ENCODE measurements around the gene C14orf180.
"Not testable (repeated sequence)": the region's sequence is repeated elsewhere in the genome, so short reads cannot be mapped to it uniquely, and the experiment has no call there.

Gene C14orf180

GRCh38 chr14:104614126-104614812 is 34.7 kb downstream of the C14orf180 start:
- no peaks in the 10 kb centered on the region for H3K9me3 Mint-ChIP-seq
- no peaks in the 10 kb centered on the region for H3K4me1 Mint-ChIP-seq
- no peak for DNase-seq (ENCODE audit: low spot score in 2 of 2)
- no peaks in the 10 kb centered on the region for H3K36me3 Mint-ChIP-seq
- H3K4me3 Mint-ChIP-seq = no peak overlapping the region
- no peak for ATAC-seq
- no peak overlapping the region for H3K27ac Mint-ChIP-seq

GRCh38 chr14:104624939-104625338 is 45.4 kb downstream of the C14orf180 start:
- ATAC-seq (no peak), DNase-seq (ENCODE audit: low spot score in 2 of 2) (no peak)
- H3K27ac Mint-ChIP-seq = no peak overlapping the region
- no peaks in the 10 kb centered on the region for H3K36me3 Mint-ChIP-seq
- peaks cover 12% of the 10 kb centered on the region for H3K9me3 Mint-ChIP-seq
- no peak overlapping the region for H3K4me3 Mint-ChIP-seq
- no peaks in the 10 kb centered on the region for H3K4me1 Mint-ChIP-seq

- H3K27ac Mint-ChIP-seq = no peak overlapping the region
- ATAC-seq = no peak
- no peaks in the 10 kb centered on the region for H3K36me3 Mint-ChIP-seq
- no peak overlapping the region for H3K4me3 Mint-ChIP-seq
- no peaks in the 10 kb centered on the region for H3K4me1 Mint-ChIP-seq
- peaks cover 3% of the 10 kb centered on the region for H3K9me3 Mint-ChIP-seq
- no peak for DNase-seq (ENCODE audit: low spot score in 2 of 2)
Observed at GRCh38 chr14:104632781-104633180, 53.2 kb downstream of the C14orf180 start.

GRCh38 chr14:104633276-104634137 is 53.9 kb downstream of the C14orf180 start:
- no peak for ATAC-seq

GRCh38 chr14:104634138-104634760 is 54.7 kb downstream of the C14orf180 start:
- H3K36me3 Mint-ChIP-seq = no peaks in the 10 kb centered on the region
- peak; percentile 32 for ATAC-seq

More at GRCh38 chr14:104633276-104634137, 53.9 kb downstream of the C14orf180 start:
- Mint-ChIP-seq H3K9me3 (peaks cover 3% of the 10 kb centered on the region), H3K4me1 (no peaks in the 10 kb centered on the region), H3K27ac (no peak overlapping the region), H3K4me3 (no peak overlapping the region), H3K36me3 (no peaks in the 10 kb centered on the region)
- no peak for DNase-seq (ENCODE audit: low spot score in 2 of 2)

GRCh38 chr14:104634886-104635570 is 55.5 kb downstream of the C14orf180 start:
- H3K9me3 Mint-ChIP-seq = no peaks in the 10 kb centered on the region
- H3K27ac Mint-ChIP-seq = no peak overlapping the region

More at GRCh38 chr14:104634138-104634760, 54.7 kb downstream of the C14orf180 start:
- Mint-ChIP-seq H3K27ac (no peak overlapping the region), H3K4me1 (no peaks in the 10 kb centered on the region), H3K9me3 (no peaks in the 10 kb centered on the region), H3K4me3 (no peak overlapping the region)
- DNase-seq (ENCODE audit: low spot score in 2 of 2) = no peak

GRCh38 chr14:104635717-104636116 is 56.2 kb downstream of the C14orf180 start:
- Mint-ChIP-seq H3K9me3 (no peaks in the 10 kb centered on the region), H3K36me3 (no peaks in the 10 kb centered on the region), H3K4me1 (no peaks in the 10 kb centered on the region), H3K27ac (no peak overlapping the region), H3K4me3 (no peak overlapping the region)
- no peak for DNase-seq (ENCODE audit: low spot score in 2 of 2)
- ATAC-seq = no peak

More at GRCh38 chr14:104634886-104635570, 55.5 kb downstream of the C14orf180 start:
- DNase-seq (ENCODE audit: low spot score in 2 of 2) (no peak), ATAC-seq (no peak)
- H3K36me3 Mint-ChIP-seq = no peaks in the 10 kb centered on the region
- no peak overlapping the region for H3K4me3 Mint-ChIP-seq
- H3K4me1 Mint-ChIP-seq = no peaks in the 10 kb centered on the region

GRCh38 chr14:104636131-104636530 is 56.6 kb downstream of the C14orf180 start:
- Mint-ChIP-seq H3K36me3 (no peaks in the 10 kb centered on the region), H3K9me3 (no peaks in the 10 kb centered on the region), H3K4me3 (no peak overlapping the region), H3K27ac (no peak overlapping the region), H3K4me1 (no peaks in the 10 kb centered on the region)
- ATAC-seq (no peak), DNase-seq (ENCODE audit: low spot score in 2 of 2) (no peak)

- ATAC-seq; H3K36me3 Mint-ChIP-seq; H3K9me3 Mint-ChIP-seq; H3K27ac Mint-ChIP-seq; DNase-seq (ENCODE audit: low spot score in 2 of 2); H3K4me1 Mint-ChIP-seq; H3K4me3 Mint-ChIP-seq: not testable (repeated sequence)
Observed at GRCh38 chr14:104636846-104637545, 57.4 kb downstream of the C14orf180 start.

GRCh38 chr14:104637546-104638003 is 58.0 kb downstream of the C14orf180 start:
- Mint-ChIP-seq H3K36me3 (no peaks in the 10 kb centered on the region), H3K4me3 (no peak overlapping the region), H3K4me1 (no peaks in the 10 kb centered on the region), H3K9me3 (no peaks in the 10 kb centered on the region), H3K27ac (no peak overlapping the region)
- ATAC-seq (no peak), DNase-seq (ENCODE audit: low spot score in 2 of 2) (no peak)

GRCh38 chr14:104638190-104638589 is 58.6 kb downstream of the C14orf180 start:
- ATAC-seq (no peak), DNase-seq (ENCODE audit: low spot score in 2 of 2) (no peak)
- no peak overlapping the region for H3K4me3 Mint-ChIP-seq
- H3K27ac Mint-ChIP-seq = no peak overlapping the region
- no peaks in the 10 kb centered on the region for H3K36me3 Mint-ChIP-seq
- no peaks in the 10 kb centered on the region for H3K4me1 Mint-ChIP-seq
- no peaks in the 10 kb centered on the region for H3K9me3 Mint-ChIP-seq

- ATAC-seq (no peak), DNase-seq (ENCODE audit: low spot score in 2 of 2) (no peak)
- no peak overlapping the region for H3K4me3 Mint-ChIP-seq
Observed at GRCh38 chr14:104638927-104639450, 59.4 kb downstream of the C14orf180 start.

GRCh38 chr14:104639471-104639870 is 59.9 kb downstream of the C14orf180 start:
- H3K4me1 Mint-ChIP-seq = no peaks in the 10 kb centered on the region
- DNase-seq (ENCODE audit: low spot score in 2 of 2) = no peak
- ATAC-seq = no peak
- H3K4me3 Mint-ChIP-seq = no peak overlapping the region
- no peaks in the 10 kb centered on the region for H3K36me3 Mint-ChIP-seq
- no peaks in the 10 kb centered on the region for H3K9me3 Mint-ChIP-seq
- H3K27ac Mint-ChIP-seq = no peak overlapping the region

More at GRCh38 chr14:104638927-104639450, 59.4 kb downstream of the C14orf180 start:
- Mint-ChIP-seq H3K27ac (no peak overlapping the region), H3K4me1 (no peaks in the 10 kb centered on the region), H3K36me3 (no peaks in the 10 kb centered on the region), H3K9me3 (no peaks in the 10 kb centered on the region)

Measured in stimulated activated effector memory CD8-positive, alpha-beta T cell treated with anti-CD3 and anti-CD28 coated beads, Interleukin-12 subunit alpha, Interleukin-12 subunit beta, amount 100 ng/mL, for 72 hours (primary cell).